Body of pancreas (tissue), 4 donors: ENCODE measurements around the gene C6orf89. TPM values are rescaled to one million over a fixed set of nuclear protein-coding genes. Genes with fewer than 3 reads are reported as not detected.

Experiments used
- ATAC-seq: fragments of 150-250 bp; one replicate; pipeline ENCODE4 v1.9.1; 2016
- DNase-seq, 4 donors: peaks; one replicate each; pipeline ENCODE4 v3.0.0-alpha.2; 2019
- H3K27ac ChIP-seq, 4 donors: fragments of 200-600 bp; sonication (generic); 1 replicate in 3 of 4; 2 replicates in 1 of 4; pipeline versions ENCODE4 v1.5.1 to v1.6.1; 2016 to 2019; ENCODE audit warnings: mild to moderate bottlenecking in 1 of 4, mixed read lengths in 1 of 4, moderate library complexity in 1 of 4
- H3K27me3 ChIP-seq, 2 donors: fragments of 200-600 bp; sonication (generic); one replicate each; pipeline ENCODE4 v1.6.0; 2016; ENCODE audit warnings: mild to moderate bottlenecking in 1 of 2
- H3K36me3 ChIP-seq, 2 donors: fragments of 200-600 bp; sonication (generic); replicated peaks in 1 of 2; 2 replicates each; pipeline ENCODE4 v1.5.1; 2016; ENCODE audit warnings: low read depth in 2 of 2; ENCODE audit not compliant: insufficient read depth in 1 of 2
- H3K4me1 ChIP-seq: fragments of 200-600 bp; sonication (generic); one replicate; pipeline ENCODE4 v1.6.0; 2016
- H3K4me3 ChIP-seq, 2 donors: fragments of 200-600 bp; sonication (generic); 1 replicate in 1 of 2; 2 replicates in 1 of 2; pipeline ENCODE4 v1.5.1; 2016 to 2019
- H3K9me3 ChIP-seq, 3 donors: fragments of 200-600 bp; sonication (generic); 1 replicate in 2 of 3; 2 replicates in 1 of 3; pipeline ENCODE4 v1.5.1; 2016
- POLR2A ChIP-seq, 3 donors: fragments of 450-650 bp; IDR thresholded peaks; one replicate each; pipeline ENCODE4 v1.6.1; 2016; ENCODE audit warnings: antibody characterized with exemption in 3 of 3, mild to moderate bottlenecking in 2 of 3
- WGBS, 2 donors: methylation state at CpG; one replicate each; pipeline ENCODE4 v1.1.5; 2017; 5-methylcytosine and 5-hydroxymethylcytosine counted together
- intact Hi-C: fragments of 100-400 bp; cut with DNase I; formaldehyde crosslinking; loops from one replicate; pipeline ENCODE4 v1.15.1; 2023
- total RNA-seq, 2 donors: library from RNA; depleted of rRNA; stranded (reverse); fragments of >200 nt; gene quantifications; one replicate each; pipeline ENCODE4 v1.1.0, GENCODE V29; 2016
- TF ChIP-seq, protein P1 (sequence below), 7 experiments: fragments of 450-650 bp in 4 of 7; fragments of 200-600 bp in 3 of 7; sonication (generic) in 3 of 7; IDR thresholded peaks; one replicate each; pipeline ENCODE4 v1.5.1; 2016 to 2019; ENCODE audit warnings: antibody characterized with exemption in 7 of 7

The C6orf89 gene
- total RNA-seq, 2 donors from 2014 or later = 16.5 to 25.7 TPM

DNA sequence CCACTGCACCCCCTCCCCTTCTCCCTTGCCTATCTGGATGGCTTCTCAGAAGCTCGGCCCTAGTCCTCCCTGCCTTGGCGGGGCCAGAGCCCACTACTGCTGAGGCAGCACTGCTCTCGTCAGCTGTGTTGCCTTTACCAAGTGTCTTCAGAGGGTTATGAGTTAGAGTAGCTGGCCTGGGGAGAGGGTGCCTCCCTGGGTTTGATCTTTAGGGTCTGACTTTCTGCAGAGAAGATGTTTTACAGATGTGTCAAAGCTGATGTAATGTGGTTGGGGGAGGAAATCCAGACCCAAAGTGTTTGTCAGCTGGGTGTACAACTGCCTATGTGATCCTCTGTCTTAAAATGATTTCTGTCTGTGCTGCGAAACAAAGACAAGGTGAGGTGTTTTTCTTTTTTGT lies 38.4 kb downstream of the C6orf89 start:
- intact Hi-C loops = no loop called here
- 90% methylated on average over 4 of the region's 4 CpGs for WGBS, 2 donors
- no peak overlapping the region for H3K4me3 ChIP-seq
- ATAC-seq = no peak
- peaks cover 0 to 6% of the 10 kb centered on the region in 2 donors for H3K36me3 ChIP-seq
- no peak overlapping the region for H3K27ac ChIP-seq
- H3K9me3 ChIP-seq = no peaks in the 10 kb centered on the region
- peaks cover 10% of the 10 kb centered on the region for H3K4me1 ChIP-seq
- TF ChIP-seq POLR2A (IDR thresholded peaks at IDR 0.05) = no peak
- TF ChIP-seq, protein P1, sequence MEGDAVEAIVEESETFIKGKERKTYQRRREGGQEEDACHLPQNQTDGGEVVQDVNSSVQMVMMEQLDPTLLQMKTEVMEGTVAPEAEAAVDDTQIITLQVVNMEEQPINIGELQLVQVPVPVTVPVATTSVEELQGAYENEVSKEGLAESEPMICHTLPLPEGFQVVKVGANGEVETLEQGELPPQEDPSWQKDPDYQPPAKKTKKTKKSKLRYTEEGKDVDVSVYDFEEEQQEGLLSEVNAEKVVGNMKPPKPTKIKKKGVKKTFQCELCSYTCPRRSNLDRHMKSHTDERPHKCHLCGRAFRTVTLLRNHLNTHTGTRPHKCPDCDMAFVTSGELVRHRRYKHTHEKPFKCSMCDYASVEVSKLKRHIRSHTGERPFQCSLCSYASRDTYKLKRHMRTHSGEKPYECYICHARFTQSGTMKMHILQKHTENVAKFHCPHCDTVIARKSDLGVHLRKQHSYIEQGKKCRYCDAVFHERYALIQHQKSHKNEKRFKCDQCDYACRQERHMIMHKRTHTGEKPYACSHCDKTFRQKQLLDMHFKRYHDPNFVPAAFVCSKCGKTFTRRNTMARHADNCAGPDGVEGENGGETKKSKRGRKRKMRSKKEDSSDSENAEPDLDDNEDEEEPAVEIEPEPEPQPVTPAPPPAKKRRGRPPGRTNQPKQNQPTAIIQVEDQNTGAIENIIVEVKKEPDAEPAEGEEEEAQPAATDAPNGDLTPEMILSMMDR (IDR thresholded peaks at IDR 0.05) = no peak
- DNase-seq = no peak
- H3K27me3 ChIP-seq = no peaks in the 10 kb centered on the region

DNA sequence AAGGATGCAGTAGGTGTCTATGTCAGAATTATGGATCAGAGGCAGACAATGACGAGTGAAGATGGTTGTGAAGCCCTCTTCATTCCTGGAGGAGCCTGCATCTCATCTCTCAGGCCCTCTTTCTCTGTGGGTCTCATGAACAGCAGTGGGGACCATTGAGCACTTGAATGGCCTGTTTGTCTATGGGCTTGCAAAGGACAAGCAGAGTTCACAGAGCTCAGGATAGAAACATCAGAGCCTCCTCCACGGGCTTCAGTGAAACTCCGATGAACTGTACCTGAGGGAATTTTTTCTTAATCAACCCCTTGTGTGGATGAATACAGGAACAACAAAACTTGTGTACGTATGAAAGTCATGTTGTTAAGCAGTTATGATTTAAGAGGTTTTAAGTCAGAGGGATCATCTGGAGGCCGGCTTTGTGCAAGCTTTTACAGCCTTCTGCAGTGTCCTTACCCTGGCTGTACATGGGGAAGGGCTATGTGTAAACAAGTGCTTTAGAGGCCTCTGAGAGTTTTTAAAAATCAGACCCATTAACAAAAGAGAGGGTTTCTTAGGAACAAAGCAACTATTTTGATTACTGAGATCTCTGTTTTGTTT lies 39.1 kb downstream of the C6orf89 start:
- DNase-seq (no peak), ATAC-seq (no peak)
- Histone ChIP-seq H3K27ac (no peak overlapping the region), H3K27me3 (no peaks in the 10 kb centered on the region), H3K4me3 (no peak overlapping the region), H3K36me3 (peaks cover 0 to 6% of the 10 kb centered on the region in 2 donors), H3K9me3 (no peaks in the 10 kb centered on the region), H3K4me1 (peaks cover 6% of the 10 kb centered on the region)
- intact Hi-C loops = no loop called here
- TF ChIP-seq, protein P1 (IDR thresholded peaks at IDR 0.05) = no peak
- WGBS, 2 donors = 86 to 98% methylated on average over 5 of the region's 5 CpGs

DNA sequence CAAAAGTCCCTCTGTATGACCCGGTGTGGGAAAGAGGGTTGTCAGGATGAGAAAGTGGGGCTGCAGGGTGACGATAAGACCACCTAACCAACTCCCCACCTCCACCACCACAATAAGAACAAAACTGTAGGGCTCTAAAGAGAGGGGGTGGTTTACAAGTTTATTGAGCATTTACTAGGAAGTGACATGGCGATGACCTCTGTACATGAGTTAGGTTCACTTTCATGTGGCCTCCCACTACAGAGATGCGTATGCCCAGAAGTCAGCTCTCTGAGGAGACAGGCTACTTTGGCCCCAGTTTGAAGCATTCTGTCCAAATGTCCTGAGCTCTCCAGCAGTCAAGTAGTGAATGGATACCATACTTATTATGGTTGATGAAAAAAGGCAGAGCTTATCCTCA lies 40.1 kb downstream of the C6orf89 start:
- TF ChIP-seq, protein P1 (IDR thresholded peaks at IDR 0.05) = no peak
- TF ChIP-seq POLR2A (IDR thresholded peaks at IDR 0.05) = no peak
- Histone ChIP-seq H3K27ac (no peak overlapping the region), H3K4me1 (no peaks in the 10 kb centered on the region), H3K4me3 (no peak overlapping the region), H3K27me3 (no peaks in the 10 kb centered on the region), H3K9me3 (no peaks in the 10 kb centered on the region), H3K36me3 (peaks cover 0 to 6% of the 10 kb centered on the region in 2 donors)
- WGBS, 2 donors = 83 to 91% methylated on average over 4 of the region's 4 CpGs
- DNase-seq (no peak), ATAC-seq (no peak)
- intact Hi-C loops = no loop called here

DNA sequence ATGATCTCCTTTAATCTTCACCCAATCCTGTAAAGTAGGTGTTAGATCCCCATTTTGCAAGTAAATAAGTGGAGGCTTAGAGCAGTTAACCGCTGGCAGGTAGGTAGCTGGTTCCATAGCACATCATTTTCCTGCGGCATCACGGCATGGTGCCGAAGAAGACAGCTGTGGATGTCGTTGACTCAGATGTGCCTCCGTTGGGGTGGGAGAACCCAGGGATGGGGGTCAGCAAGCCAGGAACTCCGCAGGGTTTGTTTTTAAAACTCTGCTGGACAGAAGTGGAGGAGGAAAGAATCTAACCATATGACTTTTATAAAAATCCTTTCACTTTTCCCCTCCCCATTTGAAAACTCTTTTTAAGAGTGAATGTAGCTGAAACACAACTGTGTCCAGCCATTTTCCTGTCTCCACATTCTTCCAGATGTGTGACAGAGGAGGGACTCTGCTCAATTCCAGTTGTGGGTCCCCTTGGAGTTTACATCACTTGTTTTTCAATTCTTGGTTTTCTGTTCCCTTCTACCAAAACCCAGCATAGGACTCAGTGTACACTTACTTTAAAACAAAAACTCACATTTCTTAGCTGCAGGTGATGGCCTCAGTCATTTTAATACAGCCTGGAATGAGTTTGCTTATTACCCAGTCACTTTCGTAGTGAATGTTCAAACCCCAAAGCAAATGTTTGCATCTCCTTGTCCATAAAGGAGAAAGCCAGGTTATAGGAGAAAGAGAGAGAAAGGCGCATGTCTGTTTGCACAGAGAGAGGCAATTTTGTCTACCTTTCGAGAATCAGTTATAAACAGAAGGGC lies 41.2 kb downstream of the C6orf89 start:
- DNase-seq (no peak), ATAC-seq (no peak)
- intact Hi-C loops = no loop called here
- TF ChIP-seq POLR2A (IDR thresholded peaks at IDR 0.05) = no peak
- TF ChIP-seq, protein P1 (IDR thresholded peaks at IDR 0.05) = no peak
- no peaks in the 10 kb centered on the region for H3K4me1 ChIP-seq
- H3K4me3 ChIP-seq = no peak overlapping the region
- 87 to 93% methylated on average over 10 of the region's 10 CpGs for WGBS, 2 donors
- H3K27ac ChIP-seq = no peak overlapping the region
- H3K36me3 ChIP-seq = peaks cover 0 to 6% of the 10 kb centered on the region in 2 donors
- H3K9me3 ChIP-seq = no peaks in the 10 kb centered on the region
- no peaks in the 10 kb centered on the region for H3K27me3 ChIP-seq
